Measurements from ENCODE around the gene SLC7A10.

DNA sequence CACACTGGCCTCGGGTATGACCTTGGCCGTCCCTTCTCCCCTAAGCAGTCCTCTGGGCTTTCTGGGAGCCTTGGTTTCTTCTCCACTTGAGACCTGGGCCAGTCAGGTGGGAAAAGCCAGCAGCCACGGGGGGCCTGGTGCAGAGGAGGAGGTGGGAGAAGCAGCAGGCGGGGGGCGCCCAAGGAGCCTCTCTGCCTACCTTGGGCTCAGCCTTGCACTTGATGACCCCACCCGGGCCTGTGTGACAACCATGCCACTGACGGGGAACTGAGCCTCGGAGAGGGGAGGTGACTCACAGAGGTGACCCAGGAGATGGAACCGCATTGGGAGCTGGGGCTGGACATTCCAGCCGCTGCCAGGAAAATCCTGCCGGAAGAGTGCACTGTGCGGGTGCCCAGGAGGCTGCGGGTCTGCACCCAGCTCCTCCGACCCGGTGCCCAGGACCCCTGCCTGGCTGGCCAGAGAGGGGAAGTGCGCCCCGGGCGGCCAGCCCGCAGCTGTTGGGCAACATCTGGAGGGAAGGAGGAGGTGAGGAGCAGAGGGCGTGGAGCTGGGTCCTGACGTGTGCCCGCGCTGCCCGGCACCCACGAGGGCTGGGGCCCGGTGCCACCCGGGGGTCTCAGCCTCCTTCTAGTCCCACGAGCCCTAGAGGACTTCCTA lies 23.4 kb upstream of the SLC7A10 start:
- TF ChIP-seq, protein P1, sequence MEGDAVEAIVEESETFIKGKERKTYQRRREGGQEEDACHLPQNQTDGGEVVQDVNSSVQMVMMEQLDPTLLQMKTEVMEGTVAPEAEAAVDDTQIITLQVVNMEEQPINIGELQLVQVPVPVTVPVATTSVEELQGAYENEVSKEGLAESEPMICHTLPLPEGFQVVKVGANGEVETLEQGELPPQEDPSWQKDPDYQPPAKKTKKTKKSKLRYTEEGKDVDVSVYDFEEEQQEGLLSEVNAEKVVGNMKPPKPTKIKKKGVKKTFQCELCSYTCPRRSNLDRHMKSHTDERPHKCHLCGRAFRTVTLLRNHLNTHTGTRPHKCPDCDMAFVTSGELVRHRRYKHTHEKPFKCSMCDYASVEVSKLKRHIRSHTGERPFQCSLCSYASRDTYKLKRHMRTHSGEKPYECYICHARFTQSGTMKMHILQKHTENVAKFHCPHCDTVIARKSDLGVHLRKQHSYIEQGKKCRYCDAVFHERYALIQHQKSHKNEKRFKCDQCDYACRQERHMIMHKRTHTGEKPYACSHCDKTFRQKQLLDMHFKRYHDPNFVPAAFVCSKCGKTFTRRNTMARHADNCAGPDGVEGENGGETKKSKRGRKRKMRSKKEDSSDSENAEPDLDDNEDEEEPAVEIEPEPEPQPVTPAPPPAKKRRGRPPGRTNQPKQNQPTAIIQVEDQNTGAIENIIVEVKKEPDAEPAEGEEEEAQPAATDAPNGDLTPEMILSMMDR (IDR thresholded peaks at IDR 0.05), result no peak
- TF ChIP-seq POLR2A (IDR thresholded peaks at IDR 0.05), result no peak
